Panc1 (cell line): ENCODE measurements around the gene PTGFRN. TPM values are rescaled to one million over a fixed set of nuclear protein-coding genes. Genes with fewer than 3 reads are reported as not detected.

Source experiments
- ATAC-seq: fragments of 200-7000 bp; cut with Tn5 transposase; 2 replicates; pipeline ENCODE4 v1.9.1; 2020; ENCODE audit warnings: mild to moderate bottlenecking, moderate library complexity
- BruUV-seq: library from RNA; stranded (reverse); fragments of 400-500 nt; replicated peaks from 2 replicates; lab custom pipeline; 2021; lab: Mats Ljungman, UMichigan
- CTCF ChIA-PET: fragments of 300-600 bp; sonication (Branson Sonifier 250); formaldehyde crosslinking; loops from one replicate; lab custom pipeline; 2022; ENCODE audit warnings: antibody characterized with exemption; lab: Charles Lee
- POLR2A ChIA-PET: fragments of 300-600 bp; sonication (Branson Sonifier 250); formaldehyde crosslinking; loops from one replicate; lab custom pipeline; 2022; ENCODE audit warnings: antibody characterized with exemption; lab: Charles Lee
- DNase-seq: peaks from one replicate; pipeline ENCODE4 v3.0.0-alpha.2; 2010; ENCODE audit warnings: low read depth, low spot score
- H3K27ac ChIP-seq: 2 replicates; pipeline ENCODE4 v1.5.1; 2011; ENCODE audit warnings: mild to moderate bottlenecking, low read length, inconsistent platforms
- H3K27me3 ChIP-seq: fragments of 200-500 bp; sonication (Bioruptor generic); 2 replicates; pipeline ENCODE4 v1.6.0; 2014; ENCODE audit warnings: low read length, inconsistent platforms; ENCODE audit not compliant: control insufficient read depth, insufficient read depth
- H3K36me3 ChIP-seq: fragments of 200-500 bp; sonication (Bioruptor generic); 2 replicates; pipeline ENCODE4 v1.5.1; 2014; ENCODE audit warnings: inconsistent platforms, mild to moderate bottlenecking, low read length, moderate library complexity; ENCODE audit not compliant: control insufficient read depth, insufficient read depth
- H3K4me1 ChIP-seq: 2 replicates; pipeline ENCODE4 v1.5.1; 2011; ENCODE audit warnings: inconsistent platforms, mild to moderate bottlenecking, low read length, moderate library complexity; ENCODE audit not compliant: control insufficient read depth, insufficient read depth
- H3K4me3 ChIP-seq, 2 experiments: 2 replicates each; pipeline ENCODE4 v1.5.1; 2011 to 2012; ENCODE audit warnings: low read depth in 2 of 2, low read length in 2 of 2, mild to moderate bottlenecking in 2 of 2, inconsistent platforms in 1 of 2, moderate library complexity in 1 of 2
- H3K9me3 ChIP-seq: fragments of 200-500 bp; sonication (Bioruptor generic); 2 replicates; pipeline ENCODE4 v1.5.1; 2014; ENCODE audit warnings: low read depth, mild to moderate bottlenecking, inconsistent platforms, low read length, moderate library complexity; ENCODE audit not compliant: control insufficient read depth, insufficient read depth
- CTCF ChIP-seq: fragments of 450-650 bp; IDR thresholded peaks from 2 replicates; pipeline ENCODE4 v1.5.1; 2017; ENCODE audit warnings: mild to moderate bottlenecking
- POLR2AphosphoS5 ChIP-seq: IDR thresholded peaks from 2 replicates; pipeline ENCODE4 v1.6.1; 2012; ENCODE audit warnings: mild to moderate bottlenecking, low read depth, low read length, moderate library complexity
- REST ChIP-seq, 2 experiments: IDR thresholded peaks; 2 replicates each; pipeline ENCODE4 v1.6.1; 2011 to 2012; ENCODE audit warnings: low read depth in 2 of 2, control low read depth in 1 of 2, low read length in 1 of 2, mild to moderate bottlenecking in 1 of 2, moderate library complexity in 1 of 2; ENCODE audit not compliant: insufficient read depth in 1 of 2
- SIN3A ChIP-seq: IDR thresholded peaks from 2 replicates; pipeline ENCODE4 v1.6.1; 2012; ENCODE audit warnings: low read depth, mild to moderate bottlenecking, low read length, moderate library complexity, borderline replicate concordance; ENCODE audit not compliant: insufficient read depth
- TCF7L2 ChIP-seq: IDR thresholded peaks from 2 replicates; pipeline ENCODE4 v1.6.1; 2011; ENCODE audit warnings: mild to moderate bottlenecking, low read depth, low read length, inconsistent platforms
- in situ Hi-C: cut with HindIII; loops from 2 replicates; pipeline ENCODE4 v1.10.0; 2016; ENCODE audit warnings: low sequenced_read_pairs, low pct_unique_long_range_greater_than_20kb
- intact Hi-C: fragments of 100-400 bp; cut with micrococcal nuclease; formaldehyde crosslinking; loops from one replicate; pipeline ENCODE4 v1.10.0; 2022; ENCODE audit not compliant: unreplicated experiment
- total RNA-seq: library from RNA; stranded (reverse); gene quantifications from one replicate; pipeline ENCODE4 v1.2.1, GENCODE V29; 2021; ENCODE audit not compliant: unreplicated experiment

Gene PTGFRN
- total RNA-seq, 1 experiment from 2014 or later: 5.2 TPM

- intact Hi-C loops (no loop called here), in situ Hi-C loops (no loop called here)
- ATAC-seq: no peak
- BruUV-seq: no TSS peak
- no peaks in the 10 kb centered on the region for H3K9me3 ChIP-seq
- H3K4me1 ChIP-seq: no peaks in the 10 kb centered on the region
- no peak overlapping the region for H3K27ac ChIP-seq
- peaks cover 2% of the 10 kb centered on the region; the same call in 1 of the 2 replicates for H3K27me3 ChIP-seq
- no peaks in the 10 kb centered on the region; the same call in 1 of the 2 replicates for H3K36me3 ChIP-seq
- ChIA-PET POLR2A (no interaction called here), CTCF (no interaction called here)
- TF ChIP-seq REST (IDR thresholded peaks at IDR 0.05; ENCODE audit: insufficient read depth in 1 of 2, low read depth in 2 of 2, low read length in 1 of 2) (no peak), POLR2AphosphoS5 (no peak), TCF7L2 (no peak), CTCF (no peak), SIN3A (no peak)
- no peak for DNase-seq
- no peak overlapping the region for H3K4me3 ChIP-seq
Measured at GRCh38 chr1:116908266-116908665, 1.4 kb upstream of the PTGFRN start.

- DNase-seq (no peak), ATAC-seq (no peak)
- Histone ChIP-seq H3K4me3 (no peak overlapping the region; a peak in 1 of 4 replicates), H3K36me3 (no peaks in the 10 kb centered on the region; the same call in 1 of the 2 replicates), H3K9me3 (no peaks in the 10 kb centered on the region), H3K4me1 (no peaks in the 10 kb centered on the region), H3K27me3 (peaks cover 2% of the 10 kb centered on the region; the same call in 1 of the 2 replicates), H3K27ac (no peak overlapping the region)
- in situ Hi-C loops (no loop called here), intact Hi-C loops (no loop called here)
- ChIA-PET CTCF (no interaction called here), POLR2A (no interaction called here)
- no peak for TF ChIP-seq POLR2AphosphoS5
- BruUV-seq: no TSS peak
Measured at GRCh38 chr1:116908820-116909511, 750 bp upstream of the PTGFRN start.
